GM12892 (cell line): Measurements from ENCODE around the gene KDM6A.
"Not testable (repeated sequence)": the region's sequence is repeated elsewhere in the genome, so short reads cannot be mapped to it uniquely, and the experiment has no call there.

Experiments used
- DNase-seq: peaks from one replicate; pipeline ENCODE4 v3.0.0; 2011; ENCODE audit not compliant: insufficient read length
- FAIRE-seq: peaks from 2 replicates; lab custom pipeline; 2011; peaks lifted over from hg19 to GRCh38; lab: Jason Lieb, UNC
- POLR2A ChIP-seq: IDR thresholded peaks from 2 replicates; pipeline ENCODE4 v1.6.1; 2011; ENCODE audit warnings: low read depth, low read length, control low read depth
- POLR2AphosphoS5 ChIP-seq: IDR thresholded peaks from 2 replicates; pipeline ENCODE4 v1.6.1; 2011; ENCODE audit warnings: low read depth, low read length, control low read depth
- TAF1 ChIP-seq: IDR thresholded peaks from 2 replicates; pipeline ENCODE4 v1.6.1; 2011; ENCODE audit warnings: low read depth, mild to moderate bottlenecking, control low read depth, low read length, borderline replicate concordance

KDM6A gene

GRCh38 chrX:45007598-45007997 lies 134.6 kb downstream of the KDM6A start:
- FAIRE-seq, result peak; percentile 92
- no peak for TF ChIP-seq POLR2AphosphoS5
- TF ChIP-seq TAF1, result no peak
- no peak for TF ChIP-seq POLR2A
- DNase-seq, result peak; percentile 25

GRCh38 chrX:45009371-45010000 lies 136.5 kb downstream of the KDM6A start:
- TF ChIP-seq TAF1, result no peak
- DNase-seq (no peak), FAIRE-seq (no peak)

- no peak for DNase-seq
- no peak for FAIRE-seq
- TF ChIP-seq POLR2A (no peak), TAF1 (no peak), POLR2AphosphoS5 (no peak)
Measured at GRCh38 chrX:45011131-45011530, 138.1 kb downstream of the KDM6A start.

GRCh38 chrX:45011597-45011996 lies 138.6 kb downstream of the KDM6A start:
- no peak for FAIRE-seq

GRCh38 chrX:45017946-45018345 lies 145.0 kb downstream of the KDM6A start:
- no peak for TF ChIP-seq POLR2A
- no peak for TF ChIP-seq TAF1
- TF ChIP-seq POLR2AphosphoS5, result no peak
- no peak for DNase-seq
- FAIRE-seq, result peak; percentile 74

More at GRCh38 chrX:45011597-45011996, 138.6 kb downstream of the KDM6A start:
- TF ChIP-seq POLR2A (no peak), POLR2AphosphoS5 (no peak), TAF1 (no peak)
- DNase-seq, result no peak

GRCh38 chrX:45022150-45022549 lies 149.2 kb downstream of the KDM6A start:
- TF ChIP-seq POLR2A (no peak), TAF1 (no peak), POLR2AphosphoS5 (no peak)
- no peak for DNase-seq
- FAIRE-seq, result peak; percentile 27

- TF ChIP-seq POLR2AphosphoS5 (no peak), POLR2A (no peak), TAF1 (no peak)
- DNase-seq, result no peak
- FAIRE-seq, result no peak
Measured at GRCh38 chrX:45024501-45024900, 151.5 kb downstream of the KDM6A start.

GRCh38 chrX:45026036-45026435 lies 153.0 kb downstream of the KDM6A start:
- DNase-seq (no peak), FAIRE-seq (no peak)
- TF ChIP-seq TAF1 (no peak), POLR2A (no peak)

GRCh38 chrX:45031830-45032378 lies 158.9 kb downstream of the KDM6A start:
- TF ChIP-seq TAF1 (no peak), POLR2AphosphoS5 (no peak), POLR2A (no peak)
- DNase-seq (no peak), FAIRE-seq (no peak)

- TF ChIP-seq POLR2AphosphoS5 (no peak), TAF1 (no peak), POLR2A (no peak)
- FAIRE-seq, result no peak
- no peak for DNase-seq
Measured at GRCh38 chrX:45035071-45035470, 162.1 kb downstream of the KDM6A start.

GRCh38 chrX:45036161-45036560 lies 163.2 kb downstream of the KDM6A start:
- FAIRE-seq, result no peak
- no peak for TF ChIP-seq TAF1
- TF ChIP-seq POLR2AphosphoS5, result no peak
- no peak for TF ChIP-seq POLR2A

GRCh38 chrX:45040137-45040536 lies 167.1 kb downstream of the KDM6A start:
- not testable (repeated sequence) for DNase-seq, FAIRE-seq

More at GRCh38 chrX:45036161-45036560, 163.2 kb downstream of the KDM6A start:
- DNase-seq, result no peak

GRCh38 chrX:45046417-45046816 lies 173.4 kb downstream of the KDM6A start:
- no peak for DNase-seq
- FAIRE-seq, result no peak
- no peak for TF ChIP-seq POLR2AphosphoS5
- no peak for TF ChIP-seq POLR2A
- no peak for TF ChIP-seq TAF1
